ENCODE measurements around the gene OR51B6.
"Not testable (repeated sequence)": the region's sequence is repeated elsewhere in the genome, so short reads cannot be mapped to it uniquely, and the experiment has no call there.

The OR51B6 gene

DNA sequence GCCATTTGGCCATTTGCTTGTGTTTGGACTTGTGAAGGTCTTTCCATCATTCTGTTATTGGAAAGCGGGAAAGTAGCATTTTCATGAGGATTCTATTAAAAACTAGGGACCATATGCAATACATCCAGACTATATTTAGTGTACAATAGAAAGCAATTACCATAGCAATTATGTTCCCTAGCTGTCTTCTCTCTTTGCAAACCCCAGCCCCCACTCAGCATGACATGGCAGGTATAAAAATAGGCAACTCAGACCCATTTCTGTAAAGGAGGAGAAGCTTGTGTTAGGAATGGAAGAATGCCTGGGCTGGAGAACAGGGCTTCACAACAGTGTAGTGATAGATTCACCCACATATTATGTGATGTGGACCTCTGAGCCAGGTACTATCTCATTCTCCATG, 12.4 kb downstream of the OR51B6 start:
- in situ Hi-C loops (cut with MboI; ENCODE audit: low sequenced_read_pairs) = no loop called here

DNA sequence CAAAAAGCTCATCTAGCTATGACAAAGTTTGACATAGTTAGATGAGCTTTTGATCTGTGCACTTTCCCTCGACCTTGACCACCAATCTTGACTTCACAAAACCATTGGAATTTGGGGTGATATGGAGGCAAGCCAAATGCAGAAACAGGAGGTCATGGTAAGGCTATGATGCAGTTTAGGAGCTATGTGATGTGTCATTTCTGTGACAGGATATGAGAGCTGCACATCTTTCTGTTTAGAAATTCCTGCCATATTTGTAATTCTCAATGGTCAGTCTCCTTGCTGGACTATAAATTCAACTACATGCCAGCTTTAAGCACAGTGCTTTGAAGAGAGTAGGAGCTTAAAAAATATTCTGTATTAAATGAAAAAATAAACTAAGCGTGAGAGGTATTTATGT, 12.9 kb downstream of the OR51B6 start:
- in situ Hi-C loops (cut with MboI; ENCODE audit: low sequenced_read_pairs) = no loop called here

DNA sequence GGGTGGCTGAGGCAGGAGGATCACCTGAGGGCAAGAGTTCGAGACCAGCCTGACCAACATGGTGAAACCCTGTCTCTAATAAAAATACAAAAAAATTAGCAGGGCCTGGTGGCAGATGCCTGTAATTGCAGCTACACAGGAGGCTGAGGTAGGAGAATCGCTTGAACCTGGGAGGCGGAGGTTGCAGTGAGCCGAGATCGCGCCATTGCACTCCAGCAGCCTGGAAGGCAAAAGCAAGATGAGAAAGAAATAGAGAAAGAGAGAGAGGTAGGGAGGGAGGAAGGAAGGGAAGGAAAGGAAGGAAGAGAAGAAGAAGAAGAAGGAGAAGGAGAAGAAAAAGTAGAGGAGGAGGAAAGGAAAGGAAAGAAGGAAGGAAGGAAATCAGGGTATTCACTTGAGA, 15.1 kb downstream of the OR51B6 start:
- in situ Hi-C loops (cut with MboI; ENCODE audit: low sequenced_read_pairs) = not testable (repeated sequence)

DNA sequence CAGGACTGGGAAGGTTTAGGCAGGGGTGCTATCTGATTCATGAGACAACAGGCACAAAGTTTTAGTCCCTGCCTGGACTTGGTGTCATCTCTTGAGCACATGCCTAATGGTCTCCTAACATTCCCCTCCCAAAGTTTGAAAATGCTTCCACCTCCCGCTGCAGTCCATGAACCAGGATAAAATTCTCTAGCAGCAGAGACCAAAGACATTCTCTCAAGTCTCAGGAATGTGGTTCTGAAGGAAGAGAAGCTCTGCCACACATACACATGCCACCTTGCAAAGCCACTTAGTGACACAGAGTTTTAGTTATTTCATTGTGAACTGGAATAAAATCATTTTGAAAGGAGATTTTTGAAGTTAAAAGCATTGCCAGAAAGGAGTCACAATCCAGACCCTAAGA, 15.5 kb downstream of the OR51B6 start:
- in situ Hi-C loops (cut with MboI; ENCODE audit: low sequenced_read_pairs) = no loop called here

DNA sequence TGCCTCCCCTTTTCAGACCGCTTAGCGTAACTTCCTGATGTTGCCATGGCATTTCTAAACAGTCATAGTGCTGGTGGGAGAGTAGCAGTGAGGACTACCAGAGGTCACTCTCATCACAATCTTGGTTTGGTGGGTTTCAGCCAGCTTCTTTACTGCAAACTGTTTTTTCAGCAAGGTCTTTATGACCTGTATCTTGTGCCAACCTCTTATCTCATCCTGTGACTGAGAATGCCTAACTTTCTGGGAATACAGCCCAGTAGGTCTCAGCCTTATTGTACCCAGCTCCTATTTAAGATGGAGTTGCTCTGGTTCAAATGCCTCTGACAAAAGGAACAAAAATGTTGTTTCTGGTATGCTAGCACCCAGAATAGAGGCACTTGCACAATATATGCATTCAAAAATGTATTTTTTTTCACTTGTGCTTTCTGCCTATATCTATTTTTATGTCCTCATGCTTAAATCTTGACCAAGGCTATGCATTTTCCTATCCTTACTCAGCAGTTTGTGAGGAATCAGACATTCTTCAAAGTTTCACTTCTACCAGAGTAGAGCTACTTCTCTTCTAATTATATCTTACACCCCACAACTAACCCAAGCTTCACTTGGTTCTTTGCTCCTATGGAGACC, 16.3 kb downstream of the OR51B6 start:
- in situ Hi-C loops (cut with MboI; ENCODE audit: low sequenced_read_pairs) = no loop called here

DNA sequence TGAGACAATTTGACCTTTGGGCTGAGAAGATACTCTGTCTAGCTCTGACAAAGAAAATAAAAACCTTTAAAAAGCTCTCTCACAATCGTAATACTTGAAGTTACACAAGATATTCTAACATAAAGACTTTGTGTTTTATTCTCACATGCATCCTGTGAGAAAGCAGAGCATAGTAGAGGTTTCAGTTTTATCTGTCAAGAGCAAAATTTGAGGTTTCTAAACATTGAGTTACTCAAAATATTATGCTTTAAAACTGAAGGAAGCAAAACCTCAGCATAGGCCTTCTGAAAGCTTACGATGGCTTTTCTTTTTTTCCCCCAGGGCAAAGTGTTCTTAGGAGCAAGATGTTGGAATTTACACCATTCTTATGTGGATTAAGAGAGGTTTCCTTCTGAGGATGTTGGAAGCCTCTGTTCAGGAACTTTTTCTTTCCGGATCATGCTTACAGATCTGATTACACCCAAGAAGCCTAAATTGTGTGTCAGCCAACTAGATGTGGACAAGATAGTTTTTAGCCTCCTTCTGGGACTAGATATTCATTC, 17.3 kb downstream of the OR51B6 start:
- in situ Hi-C loops (cut with MboI; ENCODE audit: low sequenced_read_pairs) = no loop called here

DNA sequence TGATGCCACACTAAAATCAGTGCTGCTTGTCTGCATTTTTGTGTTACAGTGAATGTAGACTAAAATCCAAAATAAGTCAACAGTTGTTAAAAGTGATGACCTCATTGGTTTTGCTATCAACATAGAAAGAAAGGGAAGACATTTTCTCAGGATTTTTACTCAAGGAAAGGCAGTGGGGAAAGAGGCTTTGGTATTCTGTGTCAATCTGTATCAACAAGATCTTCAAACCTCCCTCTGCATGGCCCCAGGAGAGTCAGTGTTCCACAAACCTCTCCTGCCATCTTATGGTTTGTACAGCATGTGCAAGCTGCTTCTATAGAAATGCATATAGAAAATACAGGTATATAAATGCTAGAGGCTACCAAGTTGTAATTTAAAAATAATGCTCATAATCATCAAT, 18.5 kb downstream of the OR51B6 start:
- in situ Hi-C loops (cut with MboI; ENCODE audit: low sequenced_read_pairs) = no loop called here

DNA sequence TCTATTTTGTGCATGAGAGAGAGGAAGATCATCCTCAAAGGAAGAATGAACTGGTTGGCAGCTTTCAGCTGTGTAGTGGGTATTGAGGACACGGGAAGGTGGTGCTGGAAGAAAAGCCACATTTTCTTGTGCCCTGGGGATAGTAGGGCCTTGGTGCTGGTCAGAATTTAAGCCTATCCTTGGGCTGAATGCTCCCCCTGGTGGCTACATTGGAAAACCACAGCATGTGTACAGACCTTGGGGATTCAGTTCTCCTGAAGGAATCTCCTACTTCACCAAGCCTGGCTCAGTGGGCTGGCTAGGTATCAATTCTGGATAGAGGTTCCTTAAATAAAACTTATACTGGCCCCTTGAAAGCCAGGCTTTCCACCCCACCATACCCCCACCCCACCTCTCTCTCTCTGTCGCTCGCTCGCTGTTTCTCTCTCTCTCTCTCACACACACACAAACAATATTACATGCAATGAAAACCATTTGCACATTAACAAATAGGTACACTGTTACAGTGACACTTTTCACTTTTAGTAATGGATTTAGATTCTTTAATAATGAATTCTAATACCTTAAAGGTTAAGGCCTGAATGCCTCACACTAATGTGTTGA, 29.5 kb downstream of the OR51B6 start:
- in situ Hi-C loops (cut with MboI; ENCODE audit: low sequenced_read_pairs) = no loop called here

DNA sequence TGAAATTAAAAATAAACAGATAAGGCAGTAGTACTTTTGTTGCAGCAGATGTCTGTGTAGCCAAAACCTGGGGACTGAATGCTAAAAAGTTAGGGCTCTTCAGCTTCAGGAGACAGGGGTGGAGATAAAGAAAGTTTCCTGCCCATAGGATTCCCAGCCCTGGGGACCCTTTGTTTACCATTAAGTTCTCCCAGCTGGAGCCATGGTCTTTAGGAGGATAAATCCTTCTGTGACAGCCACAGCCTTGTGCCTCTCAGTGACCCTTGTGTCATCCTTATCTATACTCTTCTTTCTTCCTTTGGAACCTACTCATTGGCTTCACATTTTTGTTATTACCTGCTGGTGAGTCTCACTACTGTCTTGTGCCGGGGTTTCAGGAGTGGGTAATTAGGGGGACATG, 32.3 kb downstream of the OR51B6 start, which contains the start of gene OR51M1:
Gene OR51M1, plus strand, starts transcription at position 237 of the 400 bp plus-strand sequence. CDS start 5,587 bp downstream, outside the sequence.
- in situ Hi-C loops (cut with MboI; ENCODE audit: low sequenced_read_pairs) = no loop called here

DNA sequence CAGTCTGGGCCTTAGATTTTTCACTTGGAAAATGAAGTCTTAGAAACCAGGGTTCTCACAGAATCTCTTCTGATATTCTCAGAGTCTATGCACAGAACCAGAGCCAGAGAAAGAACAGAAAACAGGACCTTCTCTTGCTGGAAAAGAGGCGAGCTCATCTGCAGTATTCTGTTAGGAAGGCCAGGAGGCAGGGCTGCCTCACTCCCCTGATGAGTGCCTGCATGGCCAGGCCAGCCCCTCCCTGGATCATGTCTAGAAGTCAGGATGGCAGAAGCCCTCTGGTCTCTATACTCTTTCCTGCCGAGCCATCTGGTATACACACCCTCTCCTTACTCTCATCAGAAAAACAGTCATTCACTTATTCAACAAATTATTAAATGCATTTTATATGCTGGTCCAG, 33.0 kb downstream of the OR51B6 start:
- in situ Hi-C loops (cut with MboI; ENCODE audit: low sequenced_read_pairs) = no loop called here

DNA sequence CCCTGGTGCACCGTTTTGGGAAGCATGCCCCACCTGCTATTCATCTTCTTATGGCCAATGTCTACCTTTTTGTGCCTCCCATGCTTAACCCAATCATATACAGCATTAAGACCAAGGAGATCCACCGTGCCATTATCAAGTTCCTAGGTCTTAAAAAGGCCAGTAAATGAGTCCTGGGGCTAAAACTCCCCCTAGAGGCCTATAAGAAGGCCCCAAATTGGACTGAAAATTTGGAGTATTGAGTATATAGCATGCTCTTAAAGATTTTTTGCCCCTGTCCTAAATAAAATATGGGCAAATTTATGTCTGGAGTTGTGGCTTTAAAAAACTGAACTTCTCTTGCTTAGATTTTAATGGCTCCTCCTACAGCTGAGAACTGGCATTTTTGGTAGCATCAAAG, 38.9 kb downstream of the OR51B6 start:
- in situ Hi-C loops (cut with MboI; ENCODE audit: low sequenced_read_pairs) = no loop called here

DNA sequence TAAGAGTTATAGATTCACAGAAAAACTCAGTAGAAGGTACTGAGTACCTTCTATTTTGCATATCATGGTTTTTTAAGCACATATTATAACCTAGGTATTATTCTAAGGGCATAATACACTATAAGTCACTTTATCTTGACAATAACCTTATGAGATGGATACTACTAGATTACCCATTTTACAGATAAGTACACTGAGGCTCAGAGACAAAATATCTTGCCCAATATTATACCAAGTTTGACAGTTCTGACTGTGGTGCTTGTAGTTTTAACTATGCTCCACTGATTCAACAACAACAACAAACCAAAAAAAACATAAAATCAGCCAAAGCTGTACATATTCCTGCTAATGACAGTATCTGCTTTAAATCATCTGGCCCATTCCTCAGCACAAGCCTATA, 42.8 kb downstream of the OR51B6 start:
- in situ Hi-C loops (cut with MboI; ENCODE audit: low sequenced_read_pairs) = no loop called here

DNA sequence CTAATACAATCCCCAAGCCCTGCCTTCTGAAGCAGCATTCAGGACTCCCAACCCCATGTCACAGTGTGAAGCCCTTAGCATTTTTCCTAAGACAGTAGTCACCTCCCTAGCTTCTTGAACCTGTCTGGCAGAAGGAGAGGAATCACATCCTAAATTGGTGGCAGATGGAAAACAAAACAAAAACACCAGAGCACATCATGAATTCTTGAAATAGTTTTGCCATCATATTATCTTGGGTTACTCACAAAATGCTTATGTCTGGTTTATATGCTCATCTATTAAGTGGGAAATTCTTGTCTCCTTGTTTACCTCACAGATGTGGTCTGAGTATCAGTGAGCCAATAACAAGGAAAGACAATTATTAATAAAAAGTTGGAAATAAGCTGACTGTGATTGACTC, 47.6 kb downstream of the OR51B6 start:
- in situ Hi-C loops (cut with MboI; ENCODE audit: low sequenced_read_pairs) = no loop called here

Data from hTERT RPE-1 (cell line).